Suppressor macrophage (primary cell): Measurements from ENCODE around the gene SEMA3F.
"Not testable (repeated sequence)": the region's sequence is repeated elsewhere in the genome, so short reads cannot be mapped to it uniquely, and the experiment has no call there.

Experiments
- DNase-seq, 4 experiments: peaks; one replicate each; pipeline ENCODE4 v3.0.0-alpha.2; 2020 to 2022

Gene SEMA3F

GRCh38 chr3:50194128-50194902, 39.2 kb downstream of the SEMA3F start:
- DNase-seq = peak; percentile 44 to 77 (median 56)

- DNase-seq = peak in 1 of 4 experiments; percentile 15
Observed at GRCh38 chr3:50194903-50195500, 39.9 kb downstream of the SEMA3F start.

GRCh38 chr3:50195501-50196252, 40.6 kb downstream of the SEMA3F start:
- no peak for DNase-seq

GRCh38 chr3:50196253-50196801, 41.2 kb downstream of the SEMA3F start:
- no peak for DNase-seq

- no peak for DNase-seq
Observed at GRCh38 chr3:50201573-50202315, 46.6 kb downstream of the SEMA3F start.

DNA sequence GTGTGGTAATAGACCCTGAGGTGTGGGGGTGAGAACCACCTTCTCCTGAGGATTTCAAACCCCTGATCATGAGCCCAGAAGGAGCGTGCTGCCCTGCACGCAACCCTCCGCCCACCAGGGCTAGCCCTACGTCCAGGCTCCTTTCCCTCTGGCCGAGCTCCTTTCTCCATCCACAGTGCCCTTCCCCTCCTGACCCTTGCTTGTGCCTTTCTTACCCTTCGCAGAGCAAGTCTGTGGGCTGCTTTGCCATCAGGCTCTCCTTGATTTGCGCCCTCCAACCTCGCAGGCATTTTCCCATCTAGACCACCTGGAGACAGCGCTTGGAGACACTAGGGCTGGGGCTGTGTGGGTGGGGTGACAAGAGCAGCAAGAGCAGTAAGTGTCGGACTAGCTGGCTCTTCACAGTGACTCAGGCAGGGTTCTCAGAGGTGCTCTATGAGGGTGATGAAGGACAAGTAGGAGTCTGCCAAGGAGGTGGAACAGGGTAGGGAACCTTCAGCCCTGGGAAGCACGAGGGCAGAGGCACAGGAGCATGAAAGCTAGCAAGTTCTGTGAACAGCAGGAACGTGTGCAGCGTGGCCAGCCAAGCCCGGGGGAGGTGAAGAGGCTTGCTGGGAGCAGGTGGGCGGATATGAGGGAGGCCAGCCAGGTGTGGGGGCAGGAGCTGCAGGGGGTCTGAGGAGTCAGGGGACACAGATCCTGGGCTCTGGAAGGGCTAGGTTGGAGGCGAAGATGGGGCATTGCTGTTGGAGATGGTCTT, 47.4 kb downstream of the SEMA3F start:
- DNase-seq = no peak

GRCh38 chr3:50203113-50203808, 48.1 kb downstream of the SEMA3F start:
- DNase-seq = no peak

DNA sequence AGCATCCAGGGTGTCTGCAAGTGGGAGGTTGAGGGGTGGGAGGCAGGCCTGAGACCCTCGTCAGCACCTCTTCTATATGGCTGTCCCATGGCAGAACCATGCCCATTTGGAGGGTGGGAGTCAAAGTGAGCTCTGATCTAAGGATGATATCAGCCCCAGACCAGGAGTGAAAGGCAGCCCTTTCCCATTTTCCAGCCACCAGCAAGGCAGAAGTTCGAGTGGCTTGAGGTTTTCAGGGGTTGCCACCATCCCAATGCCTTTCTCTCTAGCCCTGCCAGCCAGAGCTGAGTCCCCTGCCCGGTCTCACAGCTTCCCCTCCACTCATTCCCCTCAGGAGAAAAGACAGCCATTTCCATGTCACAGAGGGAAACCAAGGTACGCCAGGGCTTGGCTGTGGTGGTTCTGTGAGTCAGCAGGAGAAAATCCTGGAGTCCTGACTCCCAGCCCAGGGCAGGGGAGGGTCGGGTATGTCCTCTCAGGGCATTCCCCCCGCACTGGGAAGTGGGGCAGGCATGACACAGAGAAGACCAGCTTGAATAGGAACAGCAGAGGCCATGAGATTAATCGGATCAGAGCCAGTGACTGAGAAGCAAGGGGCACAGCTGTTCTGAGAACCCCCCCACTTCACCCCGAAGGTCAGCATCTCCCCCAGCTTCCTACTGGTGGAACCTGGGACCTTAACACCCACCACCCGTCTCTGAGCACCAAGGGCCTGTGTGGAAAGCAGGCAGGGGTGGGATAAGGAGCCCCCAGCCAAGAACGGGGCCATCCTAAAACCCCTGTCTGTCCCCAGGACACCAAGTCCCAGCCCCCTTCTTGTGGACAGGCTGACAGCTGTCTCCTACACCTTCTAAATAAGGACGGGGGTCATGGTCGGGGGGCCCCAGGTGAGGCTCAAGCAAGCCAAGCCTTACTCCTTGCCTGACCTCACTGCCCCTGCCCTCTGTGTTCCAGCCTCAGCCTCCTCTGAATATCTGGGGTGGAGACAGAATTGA, 49.0 kb downstream of the SEMA3F start:
- no peak for DNase-seq

GRCh38 chr3:50204804-50205412, 49.8 kb downstream of the SEMA3F start, which contains the start of gene SLC38A3:
SLC38A3 (plus strand) TSS chr3:50205271; CDS start chr3:50214200, 8,929 bp downstream.
- no peak for DNase-seq

DNA sequence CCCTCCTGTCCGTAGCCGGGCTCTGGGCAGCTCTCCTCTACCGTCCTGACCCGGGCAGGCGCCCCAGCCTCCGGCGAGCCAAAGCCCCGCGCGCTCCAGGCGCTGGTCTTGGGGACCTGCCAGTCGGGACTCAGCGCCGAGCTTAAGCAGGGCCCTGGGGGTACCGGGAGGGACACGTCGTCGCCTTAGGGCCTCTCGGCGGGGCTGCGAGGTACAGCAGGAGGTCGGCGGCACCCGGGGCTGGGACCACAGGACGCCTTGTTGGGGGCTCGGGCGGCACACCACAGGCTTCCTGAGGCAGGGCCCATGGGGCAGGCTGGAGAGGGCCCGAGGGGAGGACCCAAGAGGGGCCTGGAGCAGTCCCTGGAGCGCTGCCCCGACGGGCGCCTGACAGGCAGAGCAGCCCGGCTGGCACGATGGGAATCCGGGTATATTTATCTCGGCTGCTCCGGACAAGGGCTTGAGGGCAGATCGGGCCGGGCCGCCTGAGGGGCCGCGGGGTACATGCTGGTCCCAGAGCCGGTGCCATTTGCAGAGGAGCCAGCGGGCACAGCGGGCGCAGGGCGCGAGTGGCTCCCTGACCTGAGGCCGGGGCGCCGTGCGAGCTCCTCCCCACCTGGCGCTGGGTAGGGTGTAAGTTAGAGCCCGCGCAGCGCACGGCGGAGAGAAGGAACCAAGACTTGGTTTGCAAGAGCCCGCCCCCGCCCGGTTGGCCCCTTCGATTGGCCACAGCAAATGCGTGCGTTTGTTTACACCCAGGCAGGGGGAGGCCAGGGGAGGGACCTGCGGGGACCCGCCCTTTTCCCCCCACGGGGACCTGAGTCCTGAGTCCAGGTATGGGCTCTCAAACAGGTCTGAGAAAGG, 50.5 kb downstream of the SEMA3F start:
- peak in 2 of 4 experiments; percentile 19 to 45 for DNase-seq

DNA sequence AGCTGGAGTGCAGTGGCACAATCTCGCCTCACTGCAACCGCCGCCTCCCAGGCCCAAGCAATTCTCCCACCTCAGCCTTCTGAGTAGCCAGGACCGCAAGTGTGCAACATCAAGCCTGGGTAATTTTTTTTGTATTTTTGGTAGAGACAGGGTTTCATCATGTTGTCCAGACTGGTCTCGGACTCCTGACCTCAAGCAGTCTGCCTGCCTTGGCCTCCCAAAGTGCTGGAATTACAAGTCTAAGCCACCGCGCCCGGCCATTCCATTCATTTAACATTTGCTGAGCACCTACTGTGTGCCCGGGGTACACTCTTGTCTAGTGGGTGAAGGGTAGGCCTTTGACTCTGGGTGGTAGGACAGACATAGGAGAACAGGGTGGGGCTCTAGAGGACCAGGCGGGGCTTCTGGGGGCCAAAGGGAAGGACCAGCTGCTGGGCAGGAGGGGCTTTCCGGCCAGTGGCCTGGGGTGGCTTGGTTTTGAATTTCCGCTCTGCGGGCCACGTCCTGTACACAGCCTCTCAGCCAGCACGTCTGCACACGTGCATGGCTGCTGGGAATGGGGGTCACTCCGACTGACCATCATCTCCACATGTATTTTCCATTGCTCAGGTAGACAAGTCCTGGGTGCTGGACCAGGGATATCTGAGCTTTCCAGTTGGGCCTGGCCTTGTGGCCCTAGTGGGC, 52.4 kb downstream of the SEMA3F start:
- no peak for DNase-seq

- no peak for DNase-seq
Observed at GRCh38 chr3:50208677-50209344, 53.7 kb downstream of the SEMA3F start.

DNA sequence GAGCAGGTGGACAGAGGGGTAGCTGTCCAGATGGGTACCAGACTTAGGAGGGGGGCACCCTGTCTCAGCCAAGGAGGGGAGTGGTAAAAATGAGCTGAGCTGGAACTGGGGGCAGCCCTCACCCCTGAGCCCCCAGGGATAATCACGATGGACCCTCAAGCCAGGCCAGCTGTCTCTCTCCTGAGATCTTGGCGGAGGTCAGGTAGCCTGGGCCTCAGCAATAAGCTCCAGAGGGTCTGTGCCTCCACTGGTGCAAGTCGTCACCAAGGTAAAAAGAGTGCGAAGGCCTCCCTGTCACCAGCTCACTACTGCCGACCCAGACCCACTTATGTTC, 55.0 kb downstream of the SEMA3F start:
- no peak for DNase-seq

DNA sequence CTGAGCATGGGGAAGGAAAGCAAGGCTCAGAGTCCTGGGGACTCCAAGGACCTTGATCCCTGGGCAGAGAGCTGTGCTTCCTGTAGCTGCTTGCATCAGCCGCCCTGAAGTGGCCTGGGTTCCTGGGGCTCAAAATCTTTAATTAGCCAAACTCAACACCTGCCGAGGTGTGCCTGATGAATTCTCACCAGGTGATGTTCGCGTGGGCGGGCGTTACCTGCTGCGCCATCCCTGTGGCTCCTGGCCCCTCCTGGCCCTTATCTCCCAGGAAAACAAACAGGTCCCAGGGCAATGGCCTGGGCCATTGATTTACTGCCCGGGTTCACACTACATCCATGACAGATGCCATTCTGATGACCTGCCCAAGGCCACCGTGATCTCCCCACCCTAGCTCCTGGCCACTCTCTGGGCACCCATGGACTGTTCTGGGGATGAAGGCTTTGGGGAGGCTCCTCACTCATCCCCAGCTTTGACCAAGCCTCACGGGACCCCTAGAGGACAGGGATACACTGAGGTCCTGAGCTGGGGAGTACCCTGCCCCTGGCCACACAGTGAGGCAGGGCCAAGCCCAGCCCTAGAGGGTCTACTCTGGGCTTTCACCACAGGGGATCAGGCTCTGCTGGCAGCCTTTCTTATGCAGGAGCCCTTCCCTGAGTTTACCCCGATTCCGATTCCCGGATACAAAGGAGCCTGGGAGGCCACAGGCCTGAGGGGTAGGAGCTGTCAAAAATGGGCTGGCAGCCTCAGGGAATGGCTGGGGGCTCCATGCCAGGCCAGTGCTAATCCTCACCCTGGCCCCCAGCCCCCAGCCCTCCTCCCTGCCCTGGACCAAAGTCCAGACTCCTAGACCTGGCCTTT, 55.6 kb downstream of the SEMA3F start:
- no peak for DNase-seq

- not testable (repeated sequence) for DNase-seq
Observed at GRCh38 chr3:50211368-50211717, 56.2 kb downstream of the SEMA3F start.

DNA sequence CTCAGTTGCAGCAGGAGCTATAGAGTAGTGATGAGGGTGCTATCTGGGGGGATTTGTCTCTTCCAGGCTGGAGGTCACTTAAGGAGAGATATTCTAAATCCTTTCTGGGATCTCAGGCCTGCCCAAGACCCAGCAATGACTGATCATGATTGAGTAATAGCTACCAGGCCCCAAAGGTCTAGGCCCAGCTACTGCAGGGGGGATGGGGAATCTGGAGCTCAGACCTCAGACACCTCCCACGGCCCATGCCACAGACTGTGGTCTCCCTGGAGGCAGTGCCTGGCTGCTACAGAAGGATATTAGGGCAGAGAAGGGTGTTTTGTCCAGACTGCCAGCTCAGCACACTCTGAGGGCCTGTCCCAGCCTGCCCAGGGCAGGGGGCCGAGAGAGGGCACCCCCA, 56.8 kb downstream of the SEMA3F start:
- DNase-seq = peak in 1 of 4 experiments; percentile 32
